ENCODE results near the gene GCK.

DNA sequence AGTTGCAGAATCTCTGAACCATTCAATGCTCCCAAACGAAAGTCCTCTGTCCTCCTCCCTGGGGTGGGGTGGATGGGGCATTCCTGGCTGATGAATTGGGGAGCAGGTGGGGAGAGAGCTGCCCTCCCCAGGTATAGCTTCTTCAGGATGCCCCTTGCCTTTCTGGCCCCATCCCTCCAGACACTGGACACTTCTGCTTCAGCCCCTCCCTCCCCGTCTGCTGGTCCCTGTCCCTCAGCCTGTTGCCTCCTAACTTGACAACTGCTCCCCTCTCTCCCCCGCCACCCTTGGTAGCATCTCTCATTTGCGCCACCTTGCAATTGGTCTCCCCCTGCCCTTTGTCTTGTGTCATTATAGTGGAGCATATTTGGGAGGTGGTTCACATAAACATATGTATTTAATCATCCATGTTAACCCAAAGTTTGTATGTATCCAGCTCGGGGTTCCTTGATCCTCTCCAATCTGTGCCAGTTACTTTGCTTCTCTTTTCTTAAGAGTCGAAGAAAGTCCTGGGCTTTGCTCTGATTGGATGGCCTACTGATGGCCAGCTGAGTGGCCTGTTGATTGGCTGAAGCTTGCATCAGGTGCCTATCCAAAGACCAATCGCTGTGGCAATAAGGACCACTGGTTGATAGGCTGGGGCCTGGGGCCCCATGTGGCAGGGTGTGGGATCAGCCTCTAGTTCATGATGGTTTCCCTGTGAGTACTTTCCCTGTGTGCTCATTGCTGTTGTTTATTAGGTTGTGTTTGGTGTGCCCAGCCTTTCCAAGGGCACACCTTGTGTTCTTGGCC is 4.0 kb upstream of the GCK start:
- TF ChIP-seq, protein P1, sequence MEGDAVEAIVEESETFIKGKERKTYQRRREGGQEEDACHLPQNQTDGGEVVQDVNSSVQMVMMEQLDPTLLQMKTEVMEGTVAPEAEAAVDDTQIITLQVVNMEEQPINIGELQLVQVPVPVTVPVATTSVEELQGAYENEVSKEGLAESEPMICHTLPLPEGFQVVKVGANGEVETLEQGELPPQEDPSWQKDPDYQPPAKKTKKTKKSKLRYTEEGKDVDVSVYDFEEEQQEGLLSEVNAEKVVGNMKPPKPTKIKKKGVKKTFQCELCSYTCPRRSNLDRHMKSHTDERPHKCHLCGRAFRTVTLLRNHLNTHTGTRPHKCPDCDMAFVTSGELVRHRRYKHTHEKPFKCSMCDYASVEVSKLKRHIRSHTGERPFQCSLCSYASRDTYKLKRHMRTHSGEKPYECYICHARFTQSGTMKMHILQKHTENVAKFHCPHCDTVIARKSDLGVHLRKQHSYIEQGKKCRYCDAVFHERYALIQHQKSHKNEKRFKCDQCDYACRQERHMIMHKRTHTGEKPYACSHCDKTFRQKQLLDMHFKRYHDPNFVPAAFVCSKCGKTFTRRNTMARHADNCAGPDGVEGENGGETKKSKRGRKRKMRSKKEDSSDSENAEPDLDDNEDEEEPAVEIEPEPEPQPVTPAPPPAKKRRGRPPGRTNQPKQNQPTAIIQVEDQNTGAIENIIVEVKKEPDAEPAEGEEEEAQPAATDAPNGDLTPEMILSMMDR (conservative IDR thresholded peaks at IDR 0.05 in 1 of 2, IDR thresholded peaks at IDR 0.05 in 1 of 2; ENCODE audit: extremely low read depth in 1 of 2, insufficient read depth in 1 of 2, low read depth in 1 of 2, low read length in 2 of 2), result no peak
- no peak for TF ChIP-seq EZH2 (IDR thresholded peaks at IDR 0.05; ENCODE audit: borderline replicate concordance, low read length)

All from mammary epithelial cell (primary cell).